HL-60/S4 treated with retinoic acid at 250 ng/mL for 4 days and 3 days (cell line): ENCODE data around the gene PHLDA1.

Experiments
- in situ Hi-C: fragments of 300-500 bp; cut with MboI; formaldehyde crosslinking; loops from 2 replicates; pipeline ENCODE4 v1.7.0; 2022; ENCODE audit warnings: low sequenced_read_pairs

PHLDA1 gene

GRCh38 chr12:76040461-76040860 lies 8.9 kb upstream of the PHLDA1 start:
- in situ Hi-C loops: loop anchor here (10.0 to 25.0 kb wide), 2 partner anchors 304 to 703 kb away; partner anchors contain the start of genes BBS10, CAPS2 and GLIPR1L1

DNA sequence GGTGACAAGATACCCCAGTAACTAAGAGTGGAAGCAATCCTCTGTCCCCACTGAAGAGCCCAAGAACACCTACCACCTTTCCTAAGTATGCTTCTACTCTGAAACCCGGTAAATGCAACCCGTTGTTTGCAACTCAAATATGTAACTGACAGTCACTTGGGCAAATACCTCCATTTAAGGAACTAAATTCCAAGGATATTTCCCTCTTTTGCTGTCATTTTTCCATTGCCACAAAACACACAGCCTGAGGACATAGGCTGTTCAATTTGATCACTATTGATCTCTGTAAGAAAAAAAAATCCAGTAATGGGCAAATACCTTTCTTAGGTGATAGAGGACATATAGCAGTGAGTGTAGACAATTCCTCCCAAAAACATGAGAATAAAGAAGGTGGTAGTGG lies 6.6 kb upstream of the PHLDA1 start:
- in situ Hi-C loops: loop anchor here (10.0 to 25.0 kb wide), 2 partner anchors 503 to 701 kb away; partner anchors contain the start of genes CAPS2 and GLIPR1L1

GRCh38 chr12:76037130-76038103 lies 5.8 kb upstream of the PHLDA1 start:
- in situ Hi-C loops: loop anchor here (10.0 to 25.0 kb wide), 2 partner anchors 503 to 700 kb away; partner anchors contain the start of genes CAPS2 and GLIPR1L1

- in situ Hi-C loops: loop anchor here (10.0 to 25.0 kb wide), 2 partner anchors 500 to 698 kb away; partner anchors contain the start of genes CAPS2 and GLIPR1L1
Observed at GRCh38 chr12:76035045-76035444, 3.5 kb upstream of the PHLDA1 start.

DNA sequence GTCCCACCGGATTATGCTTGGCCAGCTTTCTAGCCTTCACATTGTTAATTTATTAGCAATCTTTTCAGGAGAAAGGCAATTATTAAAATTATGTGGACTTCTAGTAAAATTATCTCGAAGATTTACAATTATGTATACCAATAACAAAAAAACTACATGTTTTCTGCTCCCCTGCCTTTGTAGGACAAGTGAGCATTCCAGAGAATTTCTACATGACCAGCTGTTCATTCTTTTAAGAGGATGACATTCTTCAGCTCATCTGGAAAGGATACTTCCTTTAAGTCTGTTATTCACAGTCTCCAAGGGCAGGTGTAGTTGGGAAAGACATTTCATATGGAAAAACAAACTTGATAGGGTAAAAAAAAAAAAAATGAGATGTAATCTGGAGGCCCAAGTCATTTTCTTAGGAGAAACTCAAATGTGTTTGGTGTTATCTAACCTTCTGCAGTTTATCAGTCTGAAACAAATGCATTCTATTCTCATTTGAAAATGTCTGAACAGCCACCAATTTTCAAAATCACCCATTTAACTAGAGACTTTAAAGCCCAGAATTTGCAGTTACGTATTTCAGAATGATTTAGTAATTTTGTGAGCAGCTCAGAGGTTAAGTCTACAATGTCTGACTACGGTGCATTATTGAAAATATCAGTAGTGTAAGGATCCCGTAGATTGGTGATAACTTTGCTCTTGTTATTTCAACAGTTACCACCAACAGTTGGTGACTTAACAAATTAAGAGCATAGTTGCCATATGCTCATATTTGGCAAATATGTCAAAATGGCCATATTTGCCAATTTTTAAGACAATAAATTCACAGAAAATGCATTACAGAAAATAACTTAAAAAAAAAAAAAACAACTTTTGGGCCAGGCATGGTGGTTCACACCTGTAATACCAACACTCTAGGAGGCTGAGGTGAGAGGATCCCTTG lies 1.8 kb upstream of the PHLDA1 start:
- in situ Hi-C loops: loop anchor here (10.0 to 25.0 kb wide), 2 partner anchors 499 to 696 kb away; partner anchors contain the start of genes CAPS2 and GLIPR1L1

- in situ Hi-C loops: loop anchor here (10.0 to 25.0 kb wide), 2 partner anchors 498 to 695 kb away; partner anchors contain the start of genes CAPS2 and GLIPR1L1
Observed at GRCh38 chr12:76032043-76032981, 736 bp upstream of the PHLDA1 start.

GRCh38 chr12:76031081-76031413 lies 529 bp downstream of the PHLDA1 start:
- in situ Hi-C loops: loop anchor here (10.0 to 25.0 kb wide), 2 partner anchors 496 to 694 kb away; partner anchors contain the start of genes CAPS2 and GLIPR1L1

GRCh38 chr12:76030341-76031080 lies 1.1 kb downstream of the PHLDA1 start:
- in situ Hi-C loops: loop anchor here (10.0 to 25.0 kb wide), 2 partner anchors 496 to 693 kb away; partner anchors contain the start of genes CAPS2 and GLIPR1L1

DNA sequence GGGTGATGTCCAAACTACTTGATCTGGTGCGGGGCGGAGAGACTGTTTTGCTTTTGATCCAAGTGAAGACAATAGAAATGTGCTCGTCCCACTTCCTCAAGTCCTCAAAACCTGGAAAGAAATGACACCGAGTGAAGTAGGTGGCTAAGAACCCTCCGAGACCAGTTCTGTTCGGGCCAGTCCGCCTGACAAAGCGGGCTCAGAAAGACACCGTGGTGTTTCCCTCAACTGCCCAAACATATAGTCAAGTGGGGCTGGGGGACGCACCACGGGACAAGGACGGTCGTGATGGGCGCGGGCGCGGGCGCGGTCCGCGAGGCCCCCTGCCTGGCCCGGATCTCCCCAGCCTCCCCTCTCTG lies 1.6 kb downstream of the PHLDA1 start:
- in situ Hi-C loops: loop anchor here (10.0 to 25.0 kb wide), 2 partner anchors 495 to 693 kb away; partner anchors contain the start of genes CAPS2 and GLIPR1L1

- in situ Hi-C loops: loop anchor here (25.0 kb wide), 1 partner anchor 691 kb away; the partner anchor contains the start of genes CAPS2 and GLIPR1L1
Observed at GRCh38 chr12:76028571-76029277, 2.9 kb downstream of the PHLDA1 start.

DNA sequence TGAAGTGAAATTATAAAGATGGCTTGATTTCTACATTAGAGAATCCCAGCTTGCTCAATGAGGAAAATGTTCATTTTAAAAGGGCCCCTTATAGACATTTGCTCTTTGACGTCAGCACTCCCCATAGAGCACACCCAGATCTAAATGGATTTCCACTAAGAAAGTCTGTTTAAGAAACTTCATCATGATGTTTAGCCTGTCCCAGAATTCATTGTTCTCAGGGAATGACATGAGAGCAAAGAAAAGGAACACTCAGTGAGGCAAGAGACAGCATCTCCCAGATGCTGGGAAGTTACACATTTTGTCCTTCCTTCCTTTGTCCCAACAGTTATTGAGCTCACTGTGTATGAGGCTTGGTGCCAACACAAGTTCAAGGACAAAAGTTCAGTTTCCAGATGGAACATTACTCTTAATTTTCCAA lies 4.9 kb downstream of the PHLDA1 start:
- in situ Hi-C loops: loop anchor here (25.0 kb wide), 1 partner anchor 689 kb away; the partner anchor contains the start of genes CAPS2 and GLIPR1L1

DNA sequence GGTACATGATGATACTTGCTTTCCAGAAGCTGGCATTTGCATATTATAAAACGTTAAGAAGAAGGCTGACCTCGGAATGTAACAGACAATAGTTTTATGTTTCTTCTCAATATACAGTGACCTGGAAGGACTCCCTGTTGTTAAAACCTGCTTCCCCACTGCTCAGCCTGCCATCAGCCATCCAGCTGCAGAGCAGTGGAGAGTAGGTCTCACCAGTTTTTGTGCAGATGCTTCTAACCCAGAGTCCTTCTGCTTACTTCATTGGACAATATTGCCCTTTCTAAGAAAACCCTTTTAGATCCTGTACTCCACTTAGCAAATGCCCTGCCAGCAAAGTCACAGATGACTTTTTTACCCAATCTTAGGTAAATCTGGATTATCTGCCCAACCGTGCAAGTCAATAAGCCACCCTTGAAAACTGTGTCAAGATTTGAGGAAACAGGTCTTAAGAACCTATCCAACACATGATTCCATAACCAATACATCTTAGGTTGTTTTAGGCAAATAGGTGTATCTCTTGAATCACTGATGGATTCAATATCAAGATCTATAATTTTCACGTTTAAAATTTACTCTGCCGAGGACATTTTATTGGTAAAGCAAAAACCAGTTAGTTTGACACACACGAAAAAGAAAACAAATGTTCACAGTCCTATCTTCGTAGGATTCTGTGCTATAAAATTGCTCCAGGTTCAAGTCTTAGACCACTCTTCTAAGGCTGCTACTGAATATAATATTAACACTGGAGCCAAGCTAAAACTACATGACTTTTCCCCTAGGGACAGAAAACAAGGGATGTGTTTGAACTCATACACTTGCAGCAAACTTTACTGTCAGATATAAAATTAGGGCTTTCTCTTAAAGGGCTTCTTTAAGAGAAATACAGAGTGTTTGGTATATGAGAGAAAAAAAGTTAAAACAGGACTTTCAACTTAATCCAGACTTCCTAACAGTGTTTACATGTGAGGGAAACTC lies 5.7 kb downstream of the PHLDA1 start:
- in situ Hi-C loops: loop anchor here (25.0 kb wide), 1 partner anchor 689 kb away; the partner anchor contains the start of genes CAPS2 and GLIPR1L1

GRCh38 chr12:76024942-76025600 lies 6.5 kb downstream of the PHLDA1 start:
- in situ Hi-C loops: loop anchor here (25.0 kb wide), 1 partner anchor 688 kb away; the partner anchor contains the start of genes CAPS2 and GLIPR1L1

- in situ Hi-C loops: no loop called here
Observed at GRCh38 chr12:76024102-76024781, 7.3 kb downstream of the PHLDA1 start.

- in situ Hi-C loops: no loop called here
Observed at GRCh38 chr12:76023069-76023690, 8.4 kb downstream of the PHLDA1 start.
